Esophagus muscularis mucosa (tissue), 4 donors: Measurements from ENCODE around the gene PNRC2.

Source experiments
- EP300 ChIP-seq: sonication (generic); formaldehyde crosslinking; IDR thresholded peaks from one replicate; pipeline ENCODE4 v1.6.1; 2017; ENCODE audit warnings: antibody characterized with exemption
- POLR2A ChIP-seq: fragments of 450-650 bp; IDR thresholded peaks from one replicate; pipeline ENCODE4 v1.6.1; 2017; ENCODE audit warnings: antibody characterized with exemption, moderate library complexity, mild to moderate bottlenecking, low read depth
- POLR2AphosphoS5 ChIP-seq, 2 donors: sonication (generic); formaldehyde crosslinking; IDR thresholded peaks; one replicate each; pipeline ENCODE4 v1.6.1; 2017; ENCODE audit warnings: antibody characterized with exemption in 2 of 2
- TF ChIP-seq, protein P1 (sequence below), 3 experiments: fragments of 200-600 bp in 2 of 3; fragments of 450-650 bp in 1 of 3; sonication (generic) in 2 of 3; IDR thresholded peaks; one replicate each; pipeline ENCODE4 v1.5.1; 2017 to 2019; ENCODE audit warnings: antibody characterized with exemption in 3 of 3, mild to moderate bottlenecking in 2 of 3, moderate library complexity in 1 of 3

DNA sequence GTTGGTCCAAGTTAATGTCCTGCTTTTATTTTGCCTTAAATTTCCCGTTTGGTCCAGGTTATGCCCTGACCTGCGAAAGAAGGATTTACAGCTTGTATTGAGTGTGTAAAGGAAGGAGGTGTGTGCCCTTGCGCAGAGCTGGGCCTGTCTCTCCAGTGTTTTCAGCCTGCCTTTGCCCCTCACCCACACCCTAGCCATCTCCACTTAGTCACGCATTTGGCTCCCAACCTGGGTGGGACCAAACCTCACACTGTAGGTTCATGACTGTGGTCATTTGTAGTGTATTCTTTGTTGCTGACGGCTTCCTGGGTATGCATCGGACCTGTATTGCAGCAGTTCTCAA, 21.1 kb downstream of the PNRC2 start:
- TF ChIP-seq, protein P1, sequence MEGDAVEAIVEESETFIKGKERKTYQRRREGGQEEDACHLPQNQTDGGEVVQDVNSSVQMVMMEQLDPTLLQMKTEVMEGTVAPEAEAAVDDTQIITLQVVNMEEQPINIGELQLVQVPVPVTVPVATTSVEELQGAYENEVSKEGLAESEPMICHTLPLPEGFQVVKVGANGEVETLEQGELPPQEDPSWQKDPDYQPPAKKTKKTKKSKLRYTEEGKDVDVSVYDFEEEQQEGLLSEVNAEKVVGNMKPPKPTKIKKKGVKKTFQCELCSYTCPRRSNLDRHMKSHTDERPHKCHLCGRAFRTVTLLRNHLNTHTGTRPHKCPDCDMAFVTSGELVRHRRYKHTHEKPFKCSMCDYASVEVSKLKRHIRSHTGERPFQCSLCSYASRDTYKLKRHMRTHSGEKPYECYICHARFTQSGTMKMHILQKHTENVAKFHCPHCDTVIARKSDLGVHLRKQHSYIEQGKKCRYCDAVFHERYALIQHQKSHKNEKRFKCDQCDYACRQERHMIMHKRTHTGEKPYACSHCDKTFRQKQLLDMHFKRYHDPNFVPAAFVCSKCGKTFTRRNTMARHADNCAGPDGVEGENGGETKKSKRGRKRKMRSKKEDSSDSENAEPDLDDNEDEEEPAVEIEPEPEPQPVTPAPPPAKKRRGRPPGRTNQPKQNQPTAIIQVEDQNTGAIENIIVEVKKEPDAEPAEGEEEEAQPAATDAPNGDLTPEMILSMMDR (IDR thresholded peaks at IDR 0.05), result no peak
- TF ChIP-seq EP300, result no peak
- TF ChIP-seq POLR2AphosphoS5 (IDR thresholded peaks at IDR 0.05), result no peak
- TF ChIP-seq POLR2A, result no peak
